A549 (cell line): Measurements from ENCODE around the gene GULP1. TPM values are rescaled to one million over a fixed set of nuclear protein-coding genes. Genes with fewer than 3 reads are reported as not detected.

Experiments
- ATAC-seq, 2 experiments: fragments of 200-7000 bp in 1 of 2; fragments of >200 bp in 1 of 2; cut with Nextera tagmentation in 1 of 2; cut with Tn5 transposase in 1 of 2; 3 replicates each; pipeline versions ENCODE4 v1.8.0 to v1.9.1; 2018 to 2020; ENCODE audit warnings: mild to moderate bottlenecking in 1 of 2, moderate library complexity in 1 of 2
- CTCF ChIA-PET: fragments of 300-600 bp; sonication (Branson Sonifier 250); formaldehyde crosslinking; extraction: SDS; loops from one replicate; lab custom pipeline; 2021; ENCODE audit warnings: antibody characterized with exemption, inconsistent platforms; lab: Yijun Ruan, JAX
- POLR2A ChIA-PET: fragments of 350-600 bp; formaldehyde crosslinking; extraction: SDS; loops from one replicate; lab custom pipeline; 2021; ENCODE audit warnings: antibody characterized with exemption, inconsistent platforms; lab: Yijun Ruan, JAX
- DNase-seq, 2 experiments: peaks; one replicate each; pipeline versions ENCODE4 v3.0.0 to v3.0.0-alpha.2; 2011 to 2016; ENCODE audit warnings: low read depth in 1 of 2, low spot score in 1 of 2
- FAIRE-seq: peaks from 2 replicates; lab custom pipeline; 2011; peaks lifted over from hg19 to GRCh38; lab: Jason Lieb, UNC
- H3K27ac ChIP-seq, 2 experiments: fragments of >200 bp; sonication (Bioruptor Twin); formaldehyde crosslinking; 3 replicates each; pipeline ENCODE4 v1.5.1; 2016 to 2017
- H3K4me1 ChIP-seq: fragments of >200 bp; sonication (Bioruptor Twin); formaldehyde crosslinking; 3 replicates; pipeline ENCODE4 v1.6.1; 2016
- H3K4me2 ChIP-seq: fragments of >200 bp; sonication (Bioruptor Twin); formaldehyde crosslinking; 3 replicates; pipeline ENCODE4 v1.6.1; 2016
- H3K4me3 ChIP-seq: fragments of >200 bp; sonication (Bioruptor Twin); formaldehyde crosslinking; 3 replicates; pipeline ENCODE4 v1.5.1; 2016
- H3K9me3 ChIP-seq: fragments of >200 bp; sonication (Bioruptor Twin); formaldehyde crosslinking; 3 replicates; pipeline ENCODE4 v1.6.1; 2016
- BCL3 ChIP-seq: fragments of >200 bp; sonication (Bioruptor Twin); formaldehyde crosslinking; IDR thresholded peaks from 3 replicates; pipeline ENCODE4 v1.6.1; 2016
- BHLHE40 ChIP-seq: IDR thresholded peaks from 2 replicates; pipeline ENCODE4 v1.6.1; 2012; ENCODE audit warnings: low read depth, low read length, inconsistent platforms
- CBX8 ChIP-seq: fragments of 200-600 bp; sonication (generic); IDR thresholded peaks from 2 replicates; pipeline ENCODE4 v1.6.1; 2016
- E2F6 ChIP-seq: IDR thresholded peaks from 2 replicates; pipeline ENCODE4 v1.6.1; 2012; ENCODE audit warnings: low read depth, borderline replicate concordance
- EHMT2 ChIP-seq: fragments of 200-600 bp; sonication (generic); IDR thresholded peaks from 2 replicates; pipeline ENCODE4 v1.6.1; 2016; ENCODE audit warnings: antibody characterized with exemption, low read depth, mild to moderate bottlenecking, moderate library complexity
- EP300 ChIP-seq, 2 experiments: fragments of >200 bp; sonication (Bioruptor Twin); formaldehyde crosslinking; IDR thresholded peaks; 2 replicates in 1 of 2; 3 replicates in 1 of 2; pipeline ENCODE4 v1.6.1; 2016 to 2017
- ESRRA ChIP-seq: fragments of 150-350 bp; IDR thresholded peaks from 2 replicates; pipeline ENCODE4 v1.6.1; 2014; ENCODE audit warnings: mild to moderate bottlenecking, low read length, borderline replicate concordance
- HDAC2 ChIP-seq: fragments of 200-600 bp; sonication (generic); IDR thresholded peaks from 2 replicates; pipeline ENCODE4 v1.6.1; 2016
- HES2 ChIP-seq: fragments of >200 bp; sonication (Bioruptor Twin); formaldehyde crosslinking; IDR thresholded peaks from 2 replicates; pipeline ENCODE4 v1.6.1; 2016
- HEYL ChIP-seq: fragments of 250-450 bp; sonication (Bioruptor Pico); IDR thresholded peaks from 2 replicates; pipeline ENCODE4 v1.8.0; 2021; ENCODE audit warnings: mild to moderate bottlenecking, moderate library complexity
- HMGXB4 ChIP-seq: fragments of 250-450 bp; sonication (Bioruptor Pico); IDR thresholded peaks from 2 replicates; pipeline ENCODE4 v1.5.0; 2021; ENCODE audit warnings: mild to moderate bottlenecking, moderate library complexity, borderline replicate concordance
- HOXA7 ChIP-seq: fragments of 250-450 bp; sonication (Bioruptor Pico); IDR thresholded peaks from 2 replicates; pipeline ENCODE4 v1.5.0; 2020; ENCODE audit warnings: mild to moderate bottlenecking, moderate library complexity
- HOXB5 ChIP-seq: fragments of 250-450 bp; sonication (Bioruptor Pico); IDR thresholded peaks from 2 replicates; pipeline ENCODE4 v1.5.0; 2020; ENCODE audit warnings: mild to moderate bottlenecking, moderate library complexity
- KDM1A ChIP-seq: fragments of 200-600 bp; sonication (generic); IDR thresholded peaks from 2 replicates; pipeline ENCODE4 v1.6.1; 2016; ENCODE audit warnings: low read depth, mild to moderate bottlenecking
- MAFK ChIP-seq: fragments of 450-650 bp; IDR thresholded peaks from 2 replicates; pipeline ENCODE4 v1.6.1; 2014; ENCODE audit not compliant: partially characterized antibody
- MYC ChIP-seq: IDR thresholded peaks from 2 replicates; pipeline ENCODE4 v1.6.1; 2012; ENCODE audit warnings: mild to moderate bottlenecking, inconsistent platforms, low read length, improper control_type of control experiment, borderline replicate concordance
- NFE2L2 ChIP-seq: fragments of 150-350 bp; conservative IDR thresholded peaks from 2 replicates; pipeline ENCODE4 v1.6.1; 2014; ENCODE audit warnings: low read length
- PHF8 ChIP-seq: fragments of 200-600 bp; sonication (generic); IDR thresholded peaks from 2 replicates; pipeline ENCODE4 v1.6.1; 2016; ENCODE audit warnings: low read depth, mild to moderate bottlenecking, antibody characterized with exemption, moderate library complexity, borderline replicate concordance
- POLR2A ChIP-seq: IDR thresholded peaks from 2 replicates; pipeline ENCODE4 v1.6.1; 2012; ENCODE audit warnings: mild to moderate bottlenecking, low read length
- POLR2AphosphoS2 ChIP-seq: conservative IDR thresholded peaks from 2 replicates; pipeline ENCODE4 v1.6.1; 2012; ENCODE audit warnings: low read length, improper control_type of control experiment, inconsistent platforms
- RAD21 ChIP-seq, 2 experiments: fragments of >200 bp in 1 of 2; sonication (Bioruptor Twin) in 1 of 2; formaldehyde crosslinking in 1 of 2; IDR thresholded peaks in 1 of 2; conservative IDR thresholded peaks in 1 of 2; 2 replicates in 1 of 2; 3 replicates in 1 of 2; pipeline ENCODE4 v1.6.1; 2012 to 2018; ENCODE audit warnings: inconsistent platforms in 1 of 2
- RCOR1 ChIP-seq: fragments of 150-350 bp; IDR thresholded peaks from 2 replicates; pipeline ENCODE4 v1.6.1; 2014; ENCODE audit warnings: antibody characterized with exemption, low read length, low read depth
- REST ChIP-seq: fragments of 200-600 bp; sonication (generic); IDR thresholded peaks from 2 replicates; pipeline ENCODE4 v1.6.1; 2016; ENCODE audit warnings: antibody characterized with exemption, mild to moderate bottlenecking, moderate library complexity
- SMC3 ChIP-seq: fragments of >200 bp; sonication (Bioruptor Twin); formaldehyde crosslinking; IDR thresholded peaks from 3 replicates; pipeline ENCODE4 v1.6.1; 2018; ENCODE audit warnings: inconsistent platforms
- TFCP2L1 ChIP-seq: fragments of 250-450 bp; sonication (Bioruptor Pico); IDR thresholded peaks from 2 replicates; pipeline ENCODE4 v1.5.0; 2021; ENCODE audit warnings: mild to moderate bottlenecking
- TP53 ChIP-seq: fragments of 250-450 bp; sonication (Bioruptor Pico); IDR thresholded peaks from 2 replicates; pipeline ENCODE4 v1.5.0; 2021; ENCODE audit warnings: mild to moderate bottlenecking, moderate library complexity
- ZC3H11A ChIP-seq: fragments of 450-650 bp; IDR thresholded peaks from 2 replicates; pipeline ENCODE4 v1.6.1; 2014; ENCODE audit warnings: antibody characterized with exemption, mild to moderate bottlenecking
- ZNF302 ChIP-seq: fragments of 250-450 bp; sonication (Bioruptor Pico); IDR thresholded peaks from 2 replicates; pipeline ENCODE4 v1.9.0; 2021; ENCODE audit warnings: inconsistent platforms, mild to moderate bottlenecking, moderate library complexity
- WGBS: methylation state at CpG from one replicate; pipeline ENCODE4 v1.1.6; 2017; ENCODE audit errors: missing lambda C conversion rate; 5-methylcytosine and 5-hydroxymethylcytosine counted together
- polyA plus RNA-seq, 4 experiments: library from polyadenylated mRNA; depleted of rRNA in 3 of 4; stranded (reverse); fragments of >200 nt; fragmentation: RNase III in 1 of 4; extraction: RNeasy Plus Mini Kit Qiagen cat#74134 plus additional on column Dnase treatment in 1 of 4; gene quantifications; 2 replicates in 3 of 4; 3 replicates in 1 of 4; pipeline ENCODE4 v1.2.3, GENCODE V29; 2011 to 2017

Gene GULP1
- polyA plus RNA-seq, 2 of the 4 experiments (the other 2 are of a cell fraction), result 30.7 to 89.2 TPM

- Histone ChIP-seq H3K4me2 (peak overlapping the region; percentile 98), H3K9me3 (peaks cover 10% of the 10 kb centered on the region), H3K27ac (peak overlapping the region; percentile 97 to 100), H3K4me3 (peak overlapping the region; percentile 84), H3K4me1 (peaks cover 29% of the 10 kb centered on the region)
- DNase-seq (no peak), ATAC-seq (no peak), FAIRE-seq (no peak)
- WGBS, result 3% methylated on average over 1 of the region's 1 CpG
- ChIA-PET POLR2A (no interaction called here), CTCF (interaction anchor here (0.6 to 1.1 kb wide), 2 partner anchors 134 to 217 kb away, joined by 3 read pairs; no protein-coding TSS in a partner anchor)
- TF ChIP-seq E2F6 (no peak), SMC3 (no peak), RCOR1 (no peak), HOXB5 (CRISPR knock-in tag) (no peak), PHF8 (no peak), HDAC2 (no peak), MYC (no peak), HMGXB4 (CRISPR knock-in tag) (no peak), EHMT2 (no peak), MAFK (no peak), HES2 (no peak), REST (no peak; the same call in 1 of the 2 replicates), TFCP2L1 (CRISPR knock-in tag) (no peak), POLR2A (no peak), EP300 (IDR thresholded peaks at IDR 0.05) (no peak), NFE2L2 (no peak)
Measured at GRCh38 chr2:188294352-188294926, 2.8 kb downstream of the GULP1 start.

- Histone ChIP-seq H3K27ac (peak overlapping the region; percentile 55 to 97), H3K4me1 (peaks cover 30% of the 10 kb centered on the region), H3K4me2 (peak overlapping the region; percentile 98), H3K9me3 (peaks cover 10% of the 10 kb centered on the region), H3K4me3 (peak overlapping the region; percentile 84)
- ChIA-PET POLR2A (no interaction called here), CTCF (interaction anchor here (0.6 to 1.3 kb wide), 3 partner anchors 75 to 217 kb away, joined by 3 to 4 read pairs (median 3); no protein-coding TSS in a partner anchor)
- TF ChIP-seq ZC3H11A (no peak), BHLHE40 (no peak), ZNF302 (CRISPR knock-in tag) (no peak), RAD21 (conservative IDR thresholded peaks at IDR 0.05 in 1 of 2, IDR thresholded peaks at IDR 0.05 in 1 of 2) (no peak), HEYL (CRISPR knock-in tag) (no peak), BCL3 (no peak), CBX8 (no peak), TP53 (no peak), KDM1A (no peak), POLR2AphosphoS2 (no peak), MAFK (no peak), ESRRA (no peak), HOXA7 (CRISPR knock-in tag) (no peak)
- ATAC-seq, result no peak
- no peak for DNase-seq
- FAIRE-seq, result no peak
- 11% methylated on average over 3 of the region's 3 CpGs for WGBS
Measured at GRCh38 chr2:188295067-188295685, 3.5 kb downstream of the GULP1 start.
